ENCODE data around the gene KLF15. TPM values are rescaled to one million over a fixed set of nuclear protein-coding genes. Genes with fewer than 3 reads are reported as not detected.
A peak's percentile ranks its signal among the peaks of the same experiment; 100 is the strongest.
"Not testable (repeated sequence)": the region's sequence is repeated elsewhere in the genome, so short reads cannot be mapped to it uniquely, and the experiment has no call there.

Gene KLF15
- polyA plus RNA-seq, 4 donors, result 8.8 to 16.8 (median 14.1) TPM

GRCh38 chr3:126331812-126332336 lies 25.3 kb downstream of the KLF15 start:
- DNase-seq (ENCODE audit: low read depth in 4 of 4, low spot score in 2 of 4), result not testable (repeated sequence)

DNA sequence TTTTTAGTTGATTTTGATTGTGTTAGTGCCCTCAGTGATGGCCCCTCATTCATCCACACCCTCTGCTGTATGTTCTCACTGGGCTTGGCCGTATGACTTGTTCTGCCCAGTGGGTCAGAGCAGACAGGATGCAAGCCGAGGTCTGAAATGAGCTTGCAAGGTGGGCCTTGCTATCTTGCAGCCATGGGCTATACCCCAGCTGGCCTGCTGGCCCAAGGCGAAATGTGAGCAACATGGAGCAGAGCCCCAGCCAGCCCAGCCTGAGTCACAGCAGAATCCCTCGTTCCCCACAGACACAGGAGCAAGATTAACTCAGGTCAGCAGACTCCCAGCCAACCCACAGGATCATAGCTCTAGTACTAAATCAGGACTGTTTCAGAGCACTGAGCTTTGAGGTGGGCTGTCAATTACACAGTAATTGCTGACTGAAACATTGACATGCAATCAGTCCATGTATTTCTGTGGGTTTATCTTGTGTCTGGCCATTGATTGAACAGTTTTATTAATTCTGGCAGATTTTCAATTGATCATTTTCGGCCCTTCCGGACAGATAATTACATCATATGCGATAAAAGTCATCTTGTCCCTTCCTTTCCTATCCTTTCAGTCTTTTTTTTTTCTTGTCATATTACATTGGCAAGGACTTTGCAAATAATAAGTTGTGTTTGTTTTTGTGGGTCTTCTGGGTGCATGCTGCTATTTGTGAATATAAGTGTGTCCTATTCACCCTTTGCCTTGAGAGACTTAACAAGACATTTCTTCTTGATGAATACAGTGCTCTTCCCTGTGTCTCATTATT lies 27.1 kb downstream of the KLF15 start:
- no peak for DNase-seq (ENCODE audit: low read depth in 4 of 4, low spot score in 2 of 4)

GRCh38 chr3:126326629-126327028 lies 30.6 kb downstream of the KLF15 start:
- DNase-seq (ENCODE audit: low read depth in 4 of 4, low spot score in 2 of 4), result no peak

DNA sequence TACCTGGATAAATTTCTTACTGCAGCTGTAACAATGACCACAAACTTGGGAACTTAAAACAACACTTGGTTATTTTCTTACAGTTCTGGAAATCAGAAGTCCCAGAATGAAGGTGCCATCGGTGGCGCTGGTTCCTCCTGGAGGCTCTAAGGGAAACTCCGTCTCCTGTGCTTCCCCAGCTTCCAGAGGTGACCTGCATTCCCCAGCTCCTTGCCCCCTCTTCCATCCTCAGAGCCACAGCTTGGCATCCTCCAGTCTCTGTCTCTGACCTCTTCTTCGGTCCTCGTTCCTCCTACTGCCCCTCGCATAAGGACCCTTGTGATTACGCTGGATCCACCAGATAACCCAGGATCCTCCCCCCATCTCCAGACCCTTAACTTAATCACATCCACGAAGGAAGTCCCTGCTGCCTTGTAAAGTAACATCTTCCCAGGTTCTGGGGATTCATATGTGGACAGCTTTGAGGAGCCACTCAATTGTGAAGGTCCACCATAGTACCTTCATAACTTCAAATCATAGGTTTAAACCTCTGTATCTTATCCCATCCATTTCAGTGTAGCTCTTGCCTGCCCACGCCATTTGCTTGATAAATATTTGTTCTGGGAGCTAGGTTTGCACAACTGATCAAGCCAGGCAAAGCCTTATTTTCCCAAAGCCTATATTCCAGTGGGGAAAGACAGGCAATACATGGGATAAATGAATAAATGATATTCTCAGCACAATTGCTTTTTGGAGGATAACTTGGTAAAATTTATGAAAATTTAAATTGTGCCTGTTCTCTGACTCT lies 34.8 kb downstream of the KLF15 start:
- no peak for DNase-seq (ENCODE audit: low read depth in 4 of 4, low spot score in 2 of 4)

GRCh38 chr3:126321490-126321889 lies 35.7 kb downstream of the KLF15 start:
- no peak for DNase-seq (ENCODE audit: low read depth in 4 of 4, low spot score in 2 of 4)

GRCh38 chr3:126320517-126321293 lies 36.5 kb downstream of the KLF15 start:
- no peak for DNase-seq (ENCODE audit: low read depth in 4 of 4, low spot score in 2 of 4)

GRCh38 chr3:126319701-126320295 lies 37.4 kb downstream of the KLF15 start:
- DNase-seq (ENCODE audit: low read depth in 4 of 4, low spot score in 2 of 4), result no peak

- no peak for DNase-seq (ENCODE audit: low read depth in 4 of 4, low spot score in 2 of 4)
Measured at GRCh38 chr3:126317029-126317996, 39.9 kb downstream of the KLF15 start.

GRCh38 chr3:126316501-126316939 lies 40.7 kb downstream of the KLF15 start:
- no peak for DNase-seq (ENCODE audit: low read depth in 4 of 4, low spot score in 2 of 4)

DNA sequence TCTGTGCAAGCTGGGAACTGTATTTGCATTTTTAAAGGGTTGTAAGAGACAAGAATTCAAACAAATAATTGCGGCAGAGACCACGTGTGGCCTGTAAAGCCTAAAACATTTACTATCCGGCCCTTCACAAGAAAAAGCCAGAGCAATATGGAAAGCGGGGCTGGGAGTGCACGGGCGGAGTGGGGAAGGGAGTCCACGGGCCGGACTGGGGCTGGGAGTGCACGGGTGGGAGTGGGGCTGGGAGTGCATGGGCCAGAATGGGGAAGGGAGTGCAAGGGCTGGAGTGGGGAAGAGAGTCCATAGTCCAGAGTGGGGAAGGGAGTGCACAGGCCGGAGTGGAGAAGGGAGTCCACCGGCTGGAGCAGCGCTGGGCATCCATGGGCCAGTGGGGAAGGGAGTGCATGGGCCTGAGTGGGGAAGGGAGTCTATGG lies 41.2 kb downstream of the KLF15 start:
- DNase-seq (ENCODE audit: low read depth in 4 of 4, low spot score in 2 of 4), result no peak

GRCh38 chr3:126314790-126315658 lies 42.2 kb downstream of the KLF15 start:
- peak in 1 of 4 donors; percentile 45 for DNase-seq (ENCODE audit: low read depth in 4 of 4, low spot score in 2 of 4)

- no peak for DNase-seq (ENCODE audit: low read depth in 4 of 4, low spot score in 2 of 4)
Measured at GRCh38 chr3:126314305-126314789, 42.9 kb downstream of the KLF15 start.

- no peak for DNase-seq (ENCODE audit: low read depth in 4 of 4, low spot score in 2 of 4)
Measured at GRCh38 chr3:126313580-126314304, 43.5 kb downstream of the KLF15 start.

- no peak for DNase-seq (ENCODE audit: low read depth in 4 of 4, low spot score in 2 of 4)
Measured at GRCh38 chr3:126313166-126313565, 44.0 kb downstream of the KLF15 start.

DNA sequence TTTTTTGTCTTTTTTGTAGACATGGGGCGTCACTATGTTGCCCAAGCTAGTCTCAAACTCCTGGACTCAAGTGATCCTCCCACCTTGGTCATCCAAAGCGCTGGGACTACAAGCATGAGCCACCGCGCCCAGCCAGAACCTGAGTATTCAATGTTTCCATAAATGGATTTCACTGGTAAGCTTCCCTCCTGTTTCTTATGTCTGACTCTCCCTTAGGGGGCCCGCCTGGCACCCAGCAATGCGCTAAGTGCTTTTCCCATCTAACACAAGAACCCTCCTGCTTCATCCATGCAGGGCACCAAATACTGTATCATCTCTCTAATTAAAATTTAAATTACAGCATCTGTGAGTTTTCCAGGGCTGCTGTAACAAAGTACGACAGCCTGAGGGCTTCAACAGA lies 44.9 kb downstream of the KLF15 start:
- no peak for DNase-seq (ENCODE audit: low read depth in 4 of 4, low spot score in 2 of 4)

GRCh38 chr3:126311338-126311978 lies 45.8 kb downstream of the KLF15 start:
- no peak for DNase-seq (ENCODE audit: low read depth in 4 of 4, low spot score in 2 of 4)

GRCh38 chr3:126310816-126311215 lies 46.4 kb downstream of the KLF15 start:
- no peak for DNase-seq (ENCODE audit: low read depth in 4 of 4, low spot score in 2 of 4)
